GM23338 (cell line): ENCODE data around the gene ANKS1B. TPM values are rescaled to one million over a fixed set of nuclear protein-coding genes. Genes with fewer than 3 reads are reported as not detected.

Experiments used
- ATAC-seq: fragments of 200-7000 bp; cut with Tn5 transposase; 3 replicates; pipeline ENCODE4 v1.9.1; 2020
- DNase-seq: peaks from one replicate; pipeline ENCODE4 v3.0.0-alpha.2; 2015; ENCODE audit warnings: low spot score
- H2AFZ ChIP-seq: fragments of 200-600 bp; sonication (generic); 2 replicates; pipeline ENCODE4 v1.8.0; 2016; ENCODE audit warnings: antibody characterized with exemption, mild to moderate bottlenecking, moderate library complexity
- H3F3A ChIP-seq: fragments of 200-600 bp; sonication (generic); replicated peaks from 2 replicates; pipeline ENCODE4 v1.8.0; 2017; ENCODE audit warnings: antibody characterized with exemption, mixed run types, low read depth
- H3K27ac ChIP-seq: fragments of 200-600 bp; sonication (generic); 2 replicates; pipeline ENCODE4 v1.6.1; 2016; ENCODE audit warnings: low read depth
- H3K27me3 ChIP-seq: fragments of 200-600 bp; sonication (generic); 2 replicates; pipeline ENCODE4 v1.8.0; 2016; ENCODE audit warnings: mild to moderate bottlenecking, mixed run types, moderate library complexity; ENCODE audit not compliant: insufficient read depth
- H3K36me3 ChIP-seq: fragments of 200-600 bp; sonication (generic); 2 replicates; pipeline ENCODE4 v1.8.0; 2016; ENCODE audit warnings: mild to moderate bottlenecking; ENCODE audit not compliant: insufficient read depth
- H3K4me1 ChIP-seq: fragments of 200-600 bp; sonication (generic); 2 replicates; pipeline ENCODE4 v1.8.0; 2016; ENCODE audit warnings: mild to moderate bottlenecking, moderate library complexity; ENCODE audit not compliant: insufficient read depth
- H3K4me2 ChIP-seq: fragments of 200-600 bp; sonication (generic); 2 replicates; pipeline ENCODE4 v1.7.1; 2017; ENCODE audit warnings: mixed run types
- H3K4me3 ChIP-seq: fragments of 200-600 bp; sonication (generic); 2 replicates; pipeline ENCODE4 v1.6.1; 2016; ENCODE audit warnings: mixed run types
- H3K79me2 ChIP-seq: fragments of 200-600 bp; sonication (generic); replicated peaks from 2 replicates; pipeline ENCODE4 v1.8.0; 2017; ENCODE audit warnings: mild to moderate bottlenecking; ENCODE audit not compliant: insufficient read depth
- H3K9me2 ChIP-seq: fragments of 200-600 bp; sonication (generic); 2 replicates; pipeline ENCODE4 v1.8.0; 2017; ENCODE audit not compliant: insufficient read depth
- H4K20me1 ChIP-seq: fragments of 200-600 bp; sonication (generic); replicated peaks from 2 replicates; pipeline ENCODE4 v1.8.0; 2017; ENCODE audit warnings: mild to moderate bottlenecking; ENCODE audit not compliant: insufficient read depth
- H3K27ac Mint-ChIP-seq: 2 replicates; pipeline ENCODE4 v1.8.0; 2020; ENCODE audit warnings: inconsistent platforms, mild to moderate bottlenecking, moderate library complexity, mixed read lengths
- H3K27me3 Mint-ChIP-seq: 3 replicates; pipeline ENCODE4 v1.8.0; 2022; ENCODE audit warnings: low read depth, mild to moderate bottlenecking, moderate library complexity, mixed read lengths, inconsistent platforms; ENCODE audit not compliant: insufficient read depth, poor library complexity
- H3K36me3 Mint-ChIP-seq: 3 replicates; pipeline ENCODE4 v1.8.0; 2021; ENCODE audit warnings: low read depth, mild to moderate bottlenecking, inconsistent platforms, moderate library complexity, mixed read lengths
- H3K4me1 Mint-ChIP-seq: 3 replicates; pipeline ENCODE4 v1.8.0; 2020; ENCODE audit warnings: mild to moderate bottlenecking, inconsistent platforms, mixed read lengths
- H3K4me3 Mint-ChIP-seq: 3 replicates; pipeline ENCODE4 v1.8.0; 2021; ENCODE audit warnings: moderate library complexity, mild to moderate bottlenecking, inconsistent platforms, mixed read lengths
- H3K9me3 Mint-ChIP-seq: 3 replicates; pipeline ENCODE4 v1.8.0; 2020; ENCODE audit warnings: moderate library complexity, mild to moderate bottlenecking, inconsistent platforms, mixed read lengths
- CREB1 ChIP-seq: fragments of 250-450 bp; sonication (Bioruptor Pico); IDR thresholded peaks from 2 replicates; pipeline ENCODE4 v1.5.0; 2020; ENCODE audit warnings: low read depth, mild to moderate bottlenecking, moderate library complexity
- CTCF ChIP-seq, 2 experiments: fragments of 200-600 bp in 1 of 2; sonication (generic) in 1 of 2; conservative IDR thresholded peaks; 2 replicates each; pipeline versions ENCODE4 v1.5.1 to v1.6.1; 2016 to 2017; ENCODE audit warnings: antibody characterized with exemption in 2 of 2, low read depth in 2 of 2, mild to moderate bottlenecking in 2 of 2, moderate library complexity in 1 of 2
- EZH2 ChIP-seq: fragments of 200-600 bp; sonication (generic); IDR thresholded peaks from one replicate; pipeline ENCODE4 v1.8.0; 2017; ENCODE audit warnings: antibody characterized with exemption, mild to moderate bottlenecking, low read depth; ENCODE audit not compliant: unreplicated experiment
- EZH2phosphoT487 ChIP-seq: fragments of 200-600 bp; sonication (generic); IDR thresholded peaks from one replicate; pipeline ENCODE4 v1.8.1; 2018; ENCODE audit warnings: antibody characterized with exemption; ENCODE audit not compliant: unreplicated experiment
- JUNB ChIP-seq: IDR thresholded peaks from one replicate; pipeline ENCODE4 v1.6.1; 2016; ENCODE audit warnings: antibody characterized with exemption; ENCODE audit not compliant: unreplicated experiment
- NANOG ChIP-seq: IDR thresholded peaks from 2 replicates; pipeline ENCODE4 v1.6.1; 2016; ENCODE audit warnings: antibody characterized with exemption, borderline replicate concordance
- POLR2AphosphoS5 ChIP-seq: IDR thresholded peaks from 2 replicates; pipeline ENCODE4 v1.6.1; 2016; ENCODE audit warnings: antibody characterized with exemption, low read depth
- STAT1 ChIP-seq: IDR thresholded peaks from one replicate; pipeline ENCODE4 v1.6.1; 2016; ENCODE audit warnings: antibody characterized with exemption; ENCODE audit not compliant: unreplicated experiment
- ZNF114 ChIP-seq: fragments of 250-450 bp; sonication (Bioruptor Pico); IDR thresholded peaks from 2 replicates; pipeline ENCODE4 v1.5.0; 2020; ENCODE audit warnings: mild to moderate bottlenecking, moderate library complexity
- ZNF331 ChIP-seq: fragments of 250-450 bp; sonication (Bioruptor Pico); IDR thresholded peaks from 2 replicates; pipeline ENCODE4 v1.5.0; 2020; ENCODE audit warnings: low read depth, mild to moderate bottlenecking, moderate library complexity
- ZNF462 ChIP-seq: fragments of 250-450 bp; sonication (Bioruptor Pico); IDR thresholded peaks from 2 replicates; pipeline ENCODE4 v1.5.0; 2020; ENCODE audit warnings: mild to moderate bottlenecking, moderate library complexity
- polyA plus RNA-seq: library from polyadenylated mRNA; unstranded; fragments of >200 nt; fragmentation: Nextera tagmentation; extraction: Ambion mirVana; gene quantifications from 2 replicates; pipeline ENCODE4 v1.2.1, GENCODE V29; 2016
- total RNA-seq: library from RNA; depleted of rRNA; stranded (reverse); fragments of >200 nt; shearing (Covaris generic); gene quantifications from 2 replicates; pipeline ENCODE4 v1.2.3, GENCODE V29; 2014
- TF ChIP-seq, protein P1 (sequence below): IDR thresholded peaks from one replicate; pipeline ENCODE4 v1.6.1; 2018; ENCODE audit warnings: antibody characterized with exemption; ENCODE audit not compliant: unreplicated experiment
- TF ChIP-seq, protein P2 (sequence below): IDR thresholded peaks from 2 replicates; pipeline ENCODE4 v1.6.1; 2016; ENCODE audit warnings: antibody characterized with exemption

The ANKS1B gene
- total and polyA plus RNA-seq, 2 experiments from 2014 or later: 4.3 to 5.8 TPM

DNA sequence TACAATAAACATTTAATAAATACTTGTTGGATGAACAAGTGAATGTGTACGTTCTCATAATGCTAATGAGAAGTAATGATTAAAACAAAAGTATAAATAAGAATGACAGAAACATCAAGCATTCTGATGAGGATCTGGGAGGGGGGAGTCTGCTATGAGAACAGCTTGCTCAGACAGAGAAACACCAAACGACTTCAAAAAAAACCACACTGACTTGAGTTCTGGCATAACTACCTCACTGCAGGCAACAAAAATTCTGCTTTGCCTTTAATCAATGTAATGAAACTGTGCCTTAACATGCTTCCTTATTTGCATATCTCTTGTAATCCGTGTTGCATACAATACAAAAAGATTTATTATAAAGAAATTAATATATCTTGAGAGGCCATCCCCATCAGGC, 632.5 kb downstream of the ANKS1B start:
- H3K27ac ChIP-seq: no peak overlapping the region

More for the DNA sequence above, 632.5 kb downstream of the ANKS1B start:
- H3K4me2 ChIP-seq: no peak overlapping the region
- H3K27ac Mint-ChIP-seq: no peak overlapping the region
- no peaks in the 10 kb centered on the region for H3K9me2 ChIP-seq
- no peak overlapping the region for H3K4me3 ChIP-seq
- TF ChIP-seq ZNF462 (CRISPR knock-in tag) (no peak), STAT1 (no peak), ZNF331 (no peak), NANOG (no peak), CTCF (conservative IDR thresholded peaks at IDR 0.05; ENCODE audit: low read depth in 2 of 2) (no peak), POLR2AphosphoS5 (no peak), ZNF114 (CRISPR knock-in tag) (no peak), CREB1 (CRISPR knock-in tag) (no peak), JUNB (no peak), EZH2phosphoT487 (no peak), EZH2 (no peak)
- TF ChIP-seq, protein P1, sequence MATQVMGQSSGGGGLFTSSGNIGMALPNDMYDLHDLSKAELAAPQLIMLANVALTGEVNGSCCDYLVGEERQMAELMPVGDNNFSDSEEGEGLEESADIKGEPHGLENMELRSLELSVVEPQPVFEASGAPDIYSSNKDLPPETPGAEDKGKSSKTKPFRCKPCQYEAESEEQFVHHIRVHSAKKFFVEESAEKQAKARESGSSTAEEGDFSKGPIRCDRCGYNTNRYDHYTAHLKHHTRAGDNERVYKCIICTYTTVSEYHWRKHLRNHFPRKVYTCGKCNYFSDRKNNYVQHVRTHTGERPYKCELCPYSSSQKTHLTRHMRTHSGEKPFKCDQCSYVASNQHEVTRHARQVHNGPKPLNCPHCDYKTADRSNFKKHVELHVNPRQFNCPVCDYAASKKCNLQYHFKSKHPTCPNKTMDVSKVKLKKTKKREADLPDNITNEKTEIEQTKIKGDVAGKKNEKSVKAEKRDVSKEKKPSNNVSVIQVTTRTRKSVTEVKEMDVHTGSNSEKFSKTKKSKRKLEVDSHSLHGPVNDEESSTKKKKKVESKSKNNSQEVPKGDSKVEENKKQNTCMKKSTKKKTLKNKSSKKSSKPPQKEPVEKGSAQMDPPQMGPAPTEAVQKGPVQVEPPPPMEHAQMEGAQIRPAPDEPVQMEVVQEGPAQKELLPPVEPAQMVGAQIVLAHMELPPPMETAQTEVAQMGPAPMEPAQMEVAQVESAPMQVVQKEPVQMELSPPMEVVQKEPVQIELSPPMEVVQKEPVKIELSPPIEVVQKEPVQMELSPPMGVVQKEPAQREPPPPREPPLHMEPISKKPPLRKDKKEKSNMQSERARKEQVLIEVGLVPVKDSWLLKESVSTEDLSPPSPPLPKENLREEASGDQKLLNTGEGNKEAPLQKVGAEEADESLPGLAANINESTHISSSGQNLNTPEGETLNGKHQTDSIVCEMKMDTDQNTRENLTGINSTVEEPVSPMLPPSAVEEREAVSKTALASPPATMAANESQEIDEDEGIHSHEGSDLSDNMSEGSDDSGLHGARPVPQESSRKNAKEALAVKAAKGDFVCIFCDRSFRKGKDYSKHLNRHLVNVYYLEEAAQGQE: no peak
- TF ChIP-seq, protein P2, sequence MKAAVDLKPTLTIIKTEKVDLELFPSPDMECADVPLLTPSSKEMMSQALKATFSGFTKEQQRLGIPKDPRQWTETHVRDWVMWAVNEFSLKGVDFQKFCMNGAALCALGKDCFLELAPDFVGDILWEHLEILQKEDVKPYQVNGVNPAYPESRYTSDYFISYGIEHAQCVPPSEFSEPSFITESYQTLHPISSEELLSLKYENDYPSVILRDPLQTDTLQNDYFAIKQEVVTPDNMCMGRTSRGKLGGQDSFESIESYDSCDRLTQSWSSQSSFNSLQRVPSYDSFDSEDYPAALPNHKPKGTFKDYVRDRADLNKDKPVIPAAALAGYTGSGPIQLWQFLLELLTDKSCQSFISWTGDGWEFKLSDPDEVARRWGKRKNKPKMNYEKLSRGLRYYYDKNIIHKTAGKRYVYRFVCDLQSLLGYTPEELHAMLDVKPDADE: no peak
- H2AFZ ChIP-seq: no peak overlapping the region
- H4K20me1 ChIP-seq: no peaks in the 10 kb centered on the region
- no peaks in the 10 kb centered on the region for H3K4me1 Mint-ChIP-seq
- ATAC-seq (no peak), DNase-seq (no peak)
- H3K36me3 ChIP-seq: no peaks in the 10 kb centered on the region
- no peaks in the 10 kb centered on the region for H3K27me3 ChIP-seq
- H3F3A ChIP-seq: no peaks in the 10 kb centered on the region
- no peaks in the 10 kb centered on the region for H3K4me1 ChIP-seq
- H3K79me2 ChIP-seq: no peaks in the 10 kb centered on the region
- H3K27me3 Mint-ChIP-seq: no peaks in the 10 kb centered on the region
- H3K9me3 Mint-ChIP-seq: no peaks in the 10 kb centered on the region
- no peak overlapping the region for H3K4me3 Mint-ChIP-seq
- no peaks in the 10 kb centered on the region for H3K36me3 Mint-ChIP-seq
